Epithelial cell of esophagus (primary cell): ENCODE results near the gene PDLIM5.

ENCODE experiments used
- DNase-seq: peaks from one replicate; pipeline ENCODE4 v3.0.0; 2010; ENCODE audit warnings: low read depth
- H3K4me3 ChIP-seq: 2 replicates; pipeline ENCODE4 v1.5.1; 2011; ENCODE audit warnings: mild to moderate bottlenecking, low read length, control low read depth
- CTCF ChIP-seq: IDR thresholded peaks from 2 replicates; pipeline ENCODE4 v1.5.1; 2011; ENCODE audit warnings: low read depth, mild to moderate bottlenecking, low read length, control low read depth, inconsistent platforms; ENCODE audit not compliant: insufficient read depth; ENCODE audit errors: missing control alignments

PDLIM5 gene

GRCh38 chr4:94428884-94429283 lies 22.9 kb upstream of the PDLIM5 start:
- TF ChIP-seq CTCF, result no peak
- DNase-seq, result peak; percentile 36
- H3K4me3 ChIP-seq, result no peak overlapping the region

- H3K4me3 ChIP-seq, result no peak overlapping the region
- no peak for DNase-seq
- no peak for TF ChIP-seq CTCF
Measured at GRCh38 chr4:94430406-94430805, 21.3 kb upstream of the PDLIM5 start.

GRCh38 chr4:94431388-94431787 lies 20.4 kb upstream of the PDLIM5 start:
- DNase-seq, result no peak
- H3K4me3 ChIP-seq, result no peak overlapping the region
- no peak for TF ChIP-seq CTCF

- no peak for TF ChIP-seq CTCF
- H3K4me3 ChIP-seq, result no peak overlapping the region
Measured at GRCh38 chr4:94434505-94434904, 17.2 kb upstream of the PDLIM5 start.

GRCh38 chr4:94435874-94436273 lies 15.9 kb upstream of the PDLIM5 start:
- DNase-seq, result no peak
- no peak overlapping the region for H3K4me3 ChIP-seq
- no peak for TF ChIP-seq CTCF

More at GRCh38 chr4:94434505-94434904, 17.2 kb upstream of the PDLIM5 start:
- DNase-seq, result no peak

- no peak for TF ChIP-seq CTCF
- no peak overlapping the region for H3K4me3 ChIP-seq
- no peak for DNase-seq
Measured at GRCh38 chr4:94436512-94436911, 15.2 kb upstream of the PDLIM5 start.

- DNase-seq, result no peak
- no peak overlapping the region for H3K4me3 ChIP-seq
- TF ChIP-seq CTCF, result no peak
Measured at GRCh38 chr4:94439606-94440005, 12.1 kb upstream of the PDLIM5 start.
